GM12864 (cell line): ENCODE data around the gene FRAT1.
"Not testable (repeated sequence)": the region's sequence is repeated elsewhere in the genome, so short reads cannot be mapped to it uniquely, and the experiment has no call there.

ENCODE experiments used
- DNase-seq: peaks from one replicate; pipeline ENCODE4 v3.0.0-alpha.2; 2011; ENCODE audit warnings: low read depth
- H3K4me3 ChIP-seq: 2 replicates; pipeline ENCODE4 v1.5.1; 2011; ENCODE audit warnings: mild to moderate bottlenecking, low read depth, low read length, control low read depth
- TF ChIP-seq, protein P1 (sequence below): IDR thresholded peaks from 2 replicates; pipeline ENCODE4 v1.5.1; 2011; ENCODE audit warnings: low read depth, mild to moderate bottlenecking, moderate library complexity, low read length, control low read depth, inconsistent platforms; ENCODE audit errors: missing control alignments

Gene FRAT1

DNA sequence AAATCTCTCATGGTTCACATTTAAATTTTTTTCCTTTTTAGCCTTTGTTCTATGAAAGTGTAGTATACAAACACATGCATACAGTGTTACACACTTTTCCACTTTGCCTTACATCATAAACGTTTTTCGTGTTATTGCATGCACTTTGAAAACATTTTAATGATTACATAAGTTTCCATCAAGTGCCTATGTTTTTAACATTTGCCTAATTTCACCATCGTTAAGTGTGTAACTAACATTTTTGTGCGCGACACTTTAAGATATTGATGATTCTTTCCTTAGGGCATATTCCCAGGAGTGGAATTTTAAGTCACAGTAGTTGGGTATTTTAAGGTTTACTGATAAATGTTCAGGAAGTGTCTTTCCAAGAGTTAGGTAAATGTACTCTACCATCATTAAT is 16.9 kb downstream of the FRAT1 start:
- TF ChIP-seq, protein P1, sequence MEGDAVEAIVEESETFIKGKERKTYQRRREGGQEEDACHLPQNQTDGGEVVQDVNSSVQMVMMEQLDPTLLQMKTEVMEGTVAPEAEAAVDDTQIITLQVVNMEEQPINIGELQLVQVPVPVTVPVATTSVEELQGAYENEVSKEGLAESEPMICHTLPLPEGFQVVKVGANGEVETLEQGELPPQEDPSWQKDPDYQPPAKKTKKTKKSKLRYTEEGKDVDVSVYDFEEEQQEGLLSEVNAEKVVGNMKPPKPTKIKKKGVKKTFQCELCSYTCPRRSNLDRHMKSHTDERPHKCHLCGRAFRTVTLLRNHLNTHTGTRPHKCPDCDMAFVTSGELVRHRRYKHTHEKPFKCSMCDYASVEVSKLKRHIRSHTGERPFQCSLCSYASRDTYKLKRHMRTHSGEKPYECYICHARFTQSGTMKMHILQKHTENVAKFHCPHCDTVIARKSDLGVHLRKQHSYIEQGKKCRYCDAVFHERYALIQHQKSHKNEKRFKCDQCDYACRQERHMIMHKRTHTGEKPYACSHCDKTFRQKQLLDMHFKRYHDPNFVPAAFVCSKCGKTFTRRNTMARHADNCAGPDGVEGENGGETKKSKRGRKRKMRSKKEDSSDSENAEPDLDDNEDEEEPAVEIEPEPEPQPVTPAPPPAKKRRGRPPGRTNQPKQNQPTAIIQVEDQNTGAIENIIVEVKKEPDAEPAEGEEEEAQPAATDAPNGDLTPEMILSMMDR: no peak
- no peak overlapping the region for H3K4me3 ChIP-seq
- no peak for DNase-seq

DNA sequence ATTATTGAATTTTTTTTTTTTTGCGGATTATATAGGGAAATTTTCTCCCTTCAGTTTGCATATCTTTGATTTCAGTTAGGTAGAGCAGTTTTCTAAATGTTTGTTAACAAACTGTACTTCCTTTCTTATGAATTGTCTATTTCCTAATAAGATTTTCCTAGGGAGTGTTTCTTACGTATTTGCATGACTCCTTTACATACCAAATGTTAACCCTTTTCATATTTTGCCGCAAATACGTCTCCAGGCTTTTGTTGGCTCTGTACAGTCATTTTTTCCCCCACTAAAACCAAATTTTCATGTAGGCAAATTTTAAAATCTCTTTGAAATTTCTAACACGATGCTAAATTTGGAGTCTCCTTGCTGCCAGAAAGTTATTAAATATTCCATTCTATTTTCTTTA is 17.4 kb downstream of the FRAT1 start:
- no peak for DNase-seq
- no peak overlapping the region for H3K4me3 ChIP-seq
- TF ChIP-seq, protein P1: no peak

GRCh38 chr10:97336942-97337831 is 18.1 kb downstream of the FRAT1 start:
- TF ChIP-seq, protein P1: no peak
- no peak for DNase-seq
- no peak overlapping the region for H3K4me3 ChIP-seq

DNA sequence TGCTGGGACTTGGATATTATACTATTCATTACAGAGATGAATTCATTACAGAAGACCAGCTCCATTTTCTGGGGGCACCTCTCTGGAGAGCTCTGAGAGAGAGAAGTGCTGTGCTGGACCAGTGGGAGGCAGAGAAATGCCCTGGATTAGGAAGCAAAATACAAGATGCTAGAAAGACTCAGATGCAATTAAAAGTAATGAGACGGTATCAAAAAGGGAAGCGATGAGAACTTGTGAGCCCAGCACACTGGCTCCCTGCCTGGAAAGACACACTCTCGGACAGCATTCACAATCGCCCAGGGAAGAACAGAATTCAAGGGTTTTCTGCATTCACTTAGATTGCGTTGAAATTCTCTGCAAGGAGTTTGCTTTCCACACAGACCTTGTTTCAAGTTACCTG is 19.0 kb downstream of the FRAT1 start:
- TF ChIP-seq, protein P1: no peak
- no peak for DNase-seq
- no peak overlapping the region for H3K4me3 ChIP-seq

GRCh38 chr10:97341416-97341815 is 22.3 kb downstream of the FRAT1 start:
- DNase-seq: no peak
- TF ChIP-seq, protein P1: no peak
- no peak overlapping the region for H3K4me3 ChIP-seq

- not testable (repeated sequence) for DNase-seq, H3K4me3 ChIP-seq
Measured at GRCh38 chr10:97343664-97344063, 24.6 kb downstream of the FRAT1 start.

DNA sequence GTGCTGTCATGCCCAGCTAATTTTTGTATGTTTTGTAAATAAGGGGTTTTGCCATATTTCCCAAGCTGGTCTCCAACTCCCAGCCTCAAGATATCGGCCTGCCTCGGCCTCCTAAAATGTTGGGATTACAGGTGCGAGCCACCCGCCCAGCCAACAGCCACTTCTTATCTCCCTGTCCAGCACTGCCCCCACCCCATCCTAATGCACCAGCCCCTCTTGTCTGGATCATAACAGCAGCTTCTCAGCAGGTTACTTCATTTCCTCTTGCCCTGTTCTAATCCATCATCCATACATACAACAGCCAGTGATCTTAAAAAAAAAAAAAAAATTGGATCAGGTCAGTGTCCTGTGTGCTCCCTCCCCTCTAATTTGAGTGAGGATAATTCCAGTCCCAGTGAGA is 28.2 kb downstream of the FRAT1 start:
- DNase-seq: no peak
- TF ChIP-seq, protein P1: no peak

More for the DNA sequence above, 28.2 kb downstream of the FRAT1 start:
- no peak overlapping the region for H3K4me3 ChIP-seq
